GM10266 (cell line): Measurements from ENCODE around the gene MAT1A.

Source experiments
- DNase-seq: peaks from one replicate; pipeline ENCODE4 v3.0.0; 2012; ENCODE audit errors: extremely low spot score
- TF ChIP-seq, protein P1 (sequence below): IDR thresholded peaks from 2 replicates; pipeline ENCODE4 v1.5.1; 2012; ENCODE audit warnings: mild to moderate bottlenecking, low read depth; ENCODE audit not compliant: control insufficient read depth, insufficient read depth; ENCODE audit errors: missing control alignments

Gene MAT1A

GRCh38 chr10:80277016-80277415 lies 12.4 kb downstream of the MAT1A start:
- no peak for DNase-seq
- TF ChIP-seq, protein P1, sequence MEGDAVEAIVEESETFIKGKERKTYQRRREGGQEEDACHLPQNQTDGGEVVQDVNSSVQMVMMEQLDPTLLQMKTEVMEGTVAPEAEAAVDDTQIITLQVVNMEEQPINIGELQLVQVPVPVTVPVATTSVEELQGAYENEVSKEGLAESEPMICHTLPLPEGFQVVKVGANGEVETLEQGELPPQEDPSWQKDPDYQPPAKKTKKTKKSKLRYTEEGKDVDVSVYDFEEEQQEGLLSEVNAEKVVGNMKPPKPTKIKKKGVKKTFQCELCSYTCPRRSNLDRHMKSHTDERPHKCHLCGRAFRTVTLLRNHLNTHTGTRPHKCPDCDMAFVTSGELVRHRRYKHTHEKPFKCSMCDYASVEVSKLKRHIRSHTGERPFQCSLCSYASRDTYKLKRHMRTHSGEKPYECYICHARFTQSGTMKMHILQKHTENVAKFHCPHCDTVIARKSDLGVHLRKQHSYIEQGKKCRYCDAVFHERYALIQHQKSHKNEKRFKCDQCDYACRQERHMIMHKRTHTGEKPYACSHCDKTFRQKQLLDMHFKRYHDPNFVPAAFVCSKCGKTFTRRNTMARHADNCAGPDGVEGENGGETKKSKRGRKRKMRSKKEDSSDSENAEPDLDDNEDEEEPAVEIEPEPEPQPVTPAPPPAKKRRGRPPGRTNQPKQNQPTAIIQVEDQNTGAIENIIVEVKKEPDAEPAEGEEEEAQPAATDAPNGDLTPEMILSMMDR: no peak

DNA sequence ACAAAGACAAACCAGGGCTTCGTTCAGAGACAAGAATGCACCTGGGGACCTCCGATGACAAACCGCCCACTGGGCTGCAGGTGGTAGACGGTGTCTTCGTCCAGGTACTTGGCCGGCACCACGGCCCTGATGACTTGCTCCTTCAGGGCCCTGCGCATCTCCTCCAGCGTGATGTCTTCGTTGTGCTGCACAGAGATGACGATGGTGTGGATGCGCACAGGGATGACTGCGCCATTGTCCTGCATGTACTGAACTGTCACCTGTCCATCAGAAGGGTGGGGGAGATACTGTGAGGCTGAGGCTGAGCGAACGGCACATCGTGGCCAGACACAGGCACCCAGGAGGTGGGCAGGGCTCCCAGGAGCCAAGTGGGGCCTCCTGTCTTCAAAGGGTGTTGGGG lies 13.1 kb downstream of the MAT1A start:
- TF ChIP-seq, protein P1: no peak

GRCh38 chr10:80275756-80276155 lies 13.7 kb downstream of the MAT1A start:
- no peak for DNase-seq
- TF ChIP-seq, protein P1: no peak

More for the DNA sequence above, 13.1 kb downstream of the MAT1A start:
- DNase-seq: no peak

- TF ChIP-seq, protein P1: no peak
- DNase-seq: no peak
These were observed 14.3 kb downstream of the MAT1A start for GRCh38 chr10:80275135-80275498.

DNA sequence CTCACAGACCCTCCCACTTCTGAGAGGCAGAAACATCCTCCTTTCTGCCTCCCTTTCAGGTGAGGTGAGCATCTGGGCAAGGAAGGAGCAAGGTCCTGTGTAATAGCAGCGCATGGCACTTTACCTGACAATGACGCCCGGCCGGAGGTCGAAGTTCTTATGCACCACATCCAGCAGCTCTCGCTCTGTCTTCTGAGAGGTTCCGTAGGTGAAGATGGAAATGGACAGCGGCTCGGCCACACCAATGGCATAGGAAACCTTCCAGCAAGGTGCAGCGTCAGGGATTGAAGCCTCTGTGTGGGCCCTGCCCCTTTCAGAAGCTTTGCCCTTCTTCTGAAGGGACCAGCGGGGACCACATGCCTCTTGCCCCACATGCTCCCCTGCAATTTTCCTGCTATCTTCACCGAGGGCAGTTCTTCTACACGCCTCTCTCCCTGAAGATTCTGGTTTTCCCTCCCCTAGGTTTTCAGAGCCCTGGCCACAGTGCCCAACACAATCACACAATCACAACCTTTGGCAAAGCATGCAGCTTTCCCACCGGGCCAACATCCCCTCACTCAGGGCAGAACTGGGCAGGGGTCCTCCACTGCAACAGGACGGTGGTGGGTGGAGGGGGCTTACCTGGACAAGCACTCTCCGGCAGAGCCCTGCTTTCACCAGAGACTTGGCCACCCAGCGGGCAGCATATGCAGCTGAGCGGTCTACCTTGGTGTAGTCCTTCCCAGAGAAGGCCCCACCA lies 14.9 kb downstream of the MAT1A start:
- TF ChIP-seq, protein P1: no peak
- no peak for DNase-seq

DNA sequence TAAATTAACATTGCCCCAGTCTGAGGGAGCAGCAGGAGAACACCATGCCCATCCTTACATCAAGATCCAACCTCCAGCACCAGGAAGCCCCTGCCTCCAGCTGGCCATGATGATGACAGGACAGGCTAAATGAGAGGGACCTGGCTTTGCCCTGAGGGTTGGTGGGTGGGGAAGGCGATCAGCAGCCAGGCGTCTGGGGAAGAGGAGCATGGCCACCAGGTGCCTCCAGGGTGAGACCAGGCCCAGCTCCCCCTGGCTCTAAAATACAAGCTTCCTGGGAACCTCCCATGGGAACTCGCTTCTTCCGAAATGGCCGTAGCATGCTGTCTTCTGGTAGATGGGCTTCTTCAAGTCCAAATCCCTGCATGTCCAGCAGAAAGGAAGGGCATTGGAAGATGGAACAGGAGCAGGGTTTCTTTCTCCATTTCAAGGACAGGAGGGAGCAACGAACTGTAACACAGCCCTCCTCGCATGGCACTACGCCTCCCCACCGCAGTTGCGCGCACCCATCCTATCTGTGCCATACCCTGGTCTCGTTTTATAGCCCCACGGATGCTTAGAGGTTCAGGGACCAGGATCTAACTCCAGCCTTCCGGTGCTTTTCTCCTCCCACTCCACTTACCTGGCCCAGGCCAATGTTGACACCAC lies 15.8 kb downstream of the MAT1A start:
- DNase-seq: no peak
- TF ChIP-seq, protein P1: no peak
